ENCODE results near the gene LMOD3.
A peak's percentile ranks its signal among the peaks of the same experiment; 100 is the strongest.

- no peak for TF ChIP-seq POLR2AphosphoS5 (IDR thresholded peaks at IDR 0.05; ENCODE audit: low read depth)
- TF ChIP-seq CTCF (IDR thresholded peaks at IDR 0.05; ENCODE audit: insufficient read depth, low read length), result peak; percentile 95
Observed at GRCh38 chr3:69120879-69121464, 1.4 kb downstream of the LMOD3 start.
